ENCODE results near the gene SYT8. TPM values are rescaled to one million over a fixed set of nuclear protein-coding genes. Genes with fewer than 3 reads are reported as not detected.

SYT8 gene
- total RNA-seq, 3 donors from 2014 or later (not counting 1 experiment from before 2014, with no cell fraction given): not detected

GRCh38 chr11:1855886-1856265, 21.1 kb downstream of the SYT8 start:
- Histone ChIP-seq H3K36me3 (ENCODE audit: control insufficient read depth, insufficient read depth, low read length) (peaks cover 21% of the 10 kb centered on the region), H3K4me3 (ENCODE audit: low read length) (no peak overlapping the region), H3K9me3 (ENCODE audit: control insufficient read depth, insufficient read depth, low read length) (no peaks in the 10 kb centered on the region), H3K27ac (ENCODE audit: low read length) (no peak overlapping the region), H3K4me1 (ENCODE audit: control insufficient read depth, insufficient read depth, low read length) (peaks cover 83% of the 10 kb centered on the region), H3K27me3 (ENCODE audit: control insufficient read depth, insufficient read depth, low read length) (no peaks in the 10 kb centered on the region)
- no peaks in the 10 kb centered on the region for H3K36me3 Mint-ChIP-seq
- no peak for DNase-seq
- WGBS (ENCODE audit: insufficient coverage): 91% methylated on average over 11 of the region's 11 CpGs
- ATAC-seq: no peak
- TF ChIP-seq CTCF (IDR thresholded peaks at IDR 0.05): no peak
- H3K4me3 Mint-ChIP-seq: peak overlapping the region; percentile 49
- intact Hi-C loops (cut with micrococcal nuclease): no loop called here
- H3K9me3 Mint-ChIP-seq: no peaks in the 10 kb centered on the region
- peaks cover 26 to 54% of the 10 kb centered on the region in 2 donors for H3K4me1 Mint-ChIP-seq
- H3K27ac Mint-ChIP-seq: peak overlapping the region in 1 of 2 donors; percentile 39
- no peaks in the 10 kb centered on the region for H3K27me3 Mint-ChIP-seq (ENCODE audit: low read depth in 2 of 2)

GRCh38 chr11:1856306-1857005, 21.7 kb downstream of the SYT8 start:
- no peak for DNase-seq
- H3K4me3 ChIP-seq (ENCODE audit: low read length): no peak overlapping the region
- Mint-ChIP-seq H3K4me3 (peak overlapping the region; percentile 38), H3K4me1 (peaks cover 20 to 48% of the 10 kb centered on the region in 2 donors), H3K9me3 (no peaks in the 10 kb centered on the region), H3K27me3 (ENCODE audit: low read depth in 2 of 2) (no peaks in the 10 kb centered on the region), H3K36me3 (no peaks in the 10 kb centered on the region), H3K27ac (peak overlapping the region in 1 of 2 donors; percentile 39)
- H3K36me3 ChIP-seq (ENCODE audit: control insufficient read depth, insufficient read depth, low read length): peaks cover 25% of the 10 kb centered on the region
- intact Hi-C loops (cut with micrococcal nuclease): no loop called here
- no peaks in the 10 kb centered on the region for H3K27me3 ChIP-seq (ENCODE audit: control insufficient read depth, insufficient read depth, low read length)
- H3K4me1 ChIP-seq (ENCODE audit: control insufficient read depth, insufficient read depth, low read length): peaks cover 78% of the 10 kb centered on the region
- WGBS (ENCODE audit: insufficient coverage): 88% methylated on average over 13 of the region's 13 CpGs
- TF ChIP-seq CTCF (IDR thresholded peaks at IDR 0.05): no peak
- no peak overlapping the region for H3K27ac ChIP-seq (ENCODE audit: low read length)
- no peaks in the 10 kb centered on the region for H3K9me3 ChIP-seq (ENCODE audit: control insufficient read depth, insufficient read depth, low read length)
- ATAC-seq: no peak

- no peak overlapping the region for H3K27ac Mint-ChIP-seq
- no peak overlapping the region for H3K4me3 ChIP-seq (ENCODE audit: low read length)
- peaks cover 72% of the 10 kb centered on the region for H3K4me1 ChIP-seq (ENCODE audit: control insufficient read depth, insufficient read depth, low read length)
- DNase-seq (no peak), ATAC-seq (no peak)
- no peak for TF ChIP-seq CTCF (IDR thresholded peaks at IDR 0.05)
- intact Hi-C loops (cut with micrococcal nuclease): no loop called here
- no peaks in the 10 kb centered on the region for H3K27me3 Mint-ChIP-seq (ENCODE audit: low read depth in 2 of 2)
- peaks cover 14 to 42% of the 10 kb centered on the region in 2 donors for H3K4me1 Mint-ChIP-seq
- H3K4me3 Mint-ChIP-seq: no peak overlapping the region
- no peaks in the 10 kb centered on the region for H3K9me3 Mint-ChIP-seq
- H3K36me3 Mint-ChIP-seq: no peaks in the 10 kb centered on the region
- peaks cover 25% of the 10 kb centered on the region for H3K36me3 ChIP-seq (ENCODE audit: control insufficient read depth, insufficient read depth, low read length)
- H3K27ac ChIP-seq (ENCODE audit: low read length): no peak overlapping the region
- no peaks in the 10 kb centered on the region for H3K27me3 ChIP-seq (ENCODE audit: control insufficient read depth, insufficient read depth, low read length)
- 86% methylated on average over 11 of the region's 11 CpGs for WGBS (ENCODE audit: insufficient coverage)
- H3K9me3 ChIP-seq (ENCODE audit: control insufficient read depth, insufficient read depth, low read length): no peaks in the 10 kb centered on the region
Observed at GRCh38 chr11:1857064-1857463, 22.3 kb downstream of the SYT8 start.

- H3K36me3 ChIP-seq (ENCODE audit: control insufficient read depth, insufficient read depth, low read length): peaks cover 27% of the 10 kb centered on the region
- DNase-seq (no peak), ATAC-seq (no peak)
- no peak overlapping the region for H3K4me3 ChIP-seq (ENCODE audit: low read length)
- no peaks in the 10 kb centered on the region for H3K36me3 Mint-ChIP-seq
- H3K9me3 Mint-ChIP-seq: no peaks in the 10 kb centered on the region
- peak overlapping the region; percentile 9 to 64 for H3K27ac Mint-ChIP-seq
- 91% methylated on average over 9 of the region's 9 CpGs for WGBS (ENCODE audit: insufficient coverage)
- no peak for TF ChIP-seq CTCF (IDR thresholded peaks at IDR 0.05)
- no peaks in the 10 kb centered on the region for H3K27me3 Mint-ChIP-seq (ENCODE audit: low read depth in 2 of 2)
- intact Hi-C loops (cut with micrococcal nuclease): no loop called here
- peaks cover 74% of the 10 kb centered on the region for H3K4me1 ChIP-seq (ENCODE audit: control insufficient read depth, insufficient read depth, low read length)
- no peak overlapping the region for H3K27ac ChIP-seq (ENCODE audit: low read length)
- H3K27me3 ChIP-seq (ENCODE audit: control insufficient read depth, insufficient read depth, low read length): no peaks in the 10 kb centered on the region
- no peaks in the 10 kb centered on the region for H3K9me3 ChIP-seq (ENCODE audit: control insufficient read depth, insufficient read depth, low read length)
- H3K4me3 Mint-ChIP-seq: no peak overlapping the region
- peaks cover 3 to 32% of the 10 kb centered on the region in 2 donors for H3K4me1 Mint-ChIP-seq
Observed at GRCh38 chr11:1858154-1858553, 23.4 kb downstream of the SYT8 start.

Measured in natural killer cell (primary cell).